ENCODE data around the gene SRPK2. TPM values are rescaled to one million over a fixed set of nuclear protein-coding genes. Genes with fewer than 3 reads are reported as not detected.

Gene SRPK2
- polyA plus RNA-seq, 1 of the 3 experiments (the other 2 are of a cell fraction) = 15.4 TPM

- Histone ChIP-seq H3K9me2 (no peaks in the 10 kb centered on the region), H4K20me1 (ENCODE audit: insufficient read depth) (peaks cover 90% of the 10 kb centered on the region), H3K4me2 (no peak overlapping the region), H3K27ac (ENCODE audit: low read depth in 2 of 2, low read length in 1 of 2) (no peak overlapping the region), H3F3A (replicated peaks; ENCODE audit: insufficient read depth) (peaks cover 5% of the 10 kb centered on the region), H3K79me2 (ENCODE audit: insufficient read depth) (peaks cover 100% of the 10 kb centered on the region), H3K9me3 (no peaks in the 10 kb centered on the region), H2AFZ (ENCODE audit: low read depth) (no peak overlapping the region), H3K27me3 (ENCODE audit: insufficient read depth) (no peaks in the 10 kb centered on the region), H3K9ac (no peak overlapping the region), H3K4me3 (ENCODE audit: low read depth in 2 of 2, low read length in 1 of 2) (no peak overlapping the region), H3K36me3 (replicated peaks in 1 of 2; ENCODE audit: control insufficient read depth in 1 of 2, insufficient read depth in 2 of 2, low read length in 1 of 2) (no peaks in the 10 kb centered on the region), H3K4me1 (ENCODE audit: control insufficient read depth in 1 of 2, insufficient read depth in 2 of 2, low read depth in 1 of 2, low read length in 1 of 2) (0 out of 4 replicates have a peak, but pooled peaks cover 0 to 5% of the 10 kb centered on the region in 2 experiments)
- POLR2A ChIA-PET = interaction anchor here (0.6 kb wide), 1 partner anchor 219 kb away, joined by 5 read pairs; no protein-coding TSS in a partner anchor
- TF ChIP-seq RXRA (IDR thresholded peaks at IDR 0.05; ENCODE audit: borderline replicate concordance, low read depth) = no peak
- TF ChIP-seq FOXJ3 (CRISPR knock-in tag; IDR thresholded peaks at IDR 0.05) = no peak
- TF ChIP-seq PBX3 (IDR thresholded peaks at IDR 0.05) = no peak
- no peak for TF ChIP-seq MEF2A (IDR thresholded peaks at IDR 0.05; ENCODE audit: borderline replicate concordance, low read depth)
- TF ChIP-seq SMC3 (IDR thresholded peaks at IDR 0.05; ENCODE audit: low read depth, low read length) = no peak
- 93% methylated on average over 10 of the region's 10 CpGs for WGBS (ENCODE audit: low lambda C conversion rate)
- CTCF ChIA-PET = interaction anchor here (0.7 to 1.8 kb wide), 7 partner anchors 10 to 366 kb away, joined by 3 to 6 read pairs (median 4); no protein-coding TSS in a partner anchor
- no peak for DNase-seq
Observed at GRCh38 chr7:105346593-105347322, 42.0 kb downstream of the SRPK2 start.

GRCh38 chr7:105346138-105346537 lies 42.6 kb downstream of the SRPK2 start:
- Histone ChIP-seq H3K79me2 (ENCODE audit: insufficient read depth) (peaks cover 100% of the 10 kb centered on the region), H4K20me1 (ENCODE audit: insufficient read depth) (peaks cover 90% of the 10 kb centered on the region), H3K27me3 (ENCODE audit: insufficient read depth) (no peaks in the 10 kb centered on the region), H3K9me3 (no peaks in the 10 kb centered on the region), H3F3A (replicated peaks; ENCODE audit: insufficient read depth) (peaks cover 5% of the 10 kb centered on the region), H3K4me1 (ENCODE audit: control insufficient read depth in 1 of 2, insufficient read depth in 2 of 2, low read depth in 1 of 2, low read length in 1 of 2) (0 out of 4 replicates have a peak, but pooled peaks cover 0 to under 1% of the 10 kb centered on the region in 2 experiments), H3K27ac (ENCODE audit: low read depth in 2 of 2, low read length in 1 of 2) (no peak overlapping the region), H3K9ac (no peak overlapping the region), H3K4me3 (ENCODE audit: low read depth in 2 of 2, low read length in 1 of 2) (no peak overlapping the region), H2AFZ (ENCODE audit: low read depth) (no peak overlapping the region), H3K4me2 (no peak overlapping the region), H3K36me3 (replicated peaks in 1 of 2; ENCODE audit: control insufficient read depth in 1 of 2, insufficient read depth in 2 of 2, low read length in 1 of 2) (no peaks in the 10 kb centered on the region), H3K9me2 (no peaks in the 10 kb centered on the region)
- no peak for DNase-seq
- WGBS (ENCODE audit: low lambda C conversion rate) = 96% methylated on average over 2 of the region's 2 CpGs
- CTCF ChIA-PET = interaction anchor here (0.7 to 1.8 kb wide), 8 partner anchors 10 to 365 kb away, joined by 3 to 6 read pairs (median 4); no protein-coding TSS in a partner anchor
- POLR2A ChIA-PET = interaction anchor here (0.8 kb wide), 1 partner anchor 362 kb away, joined by 3 read pairs; no protein-coding TSS in a partner anchor
- TF ChIP-seq RCOR1 (IDR thresholded peaks at IDR 0.05; ENCODE audit: low read length) (no peak), MXI1 (IDR thresholded peaks at IDR 0.05; ENCODE audit: low read depth, low read length) (no peak), JUND (IDR thresholded peaks at IDR 0.05) (no peak), EP300 (IDR thresholded peaks at IDR 0.05; ENCODE audit: borderline replicate concordance in 1 of 2, low read depth in 1 of 2, low read length in 1 of 2) (no peak), FOSL2 (IDR thresholded peaks at IDR 0.05; ENCODE audit: borderline replicate concordance, low read depth) (no peak), ZBTB33 (IDR thresholded peaks at IDR 0.05; ENCODE audit: borderline replicate concordance, low read depth) (no peak), TCF12 (IDR thresholded peaks at IDR 0.05) (no peak), MAX (IDR thresholded peaks at IDR 0.05; ENCODE audit: low read depth) (no peak), CHD2 (IDR thresholded peaks at IDR 0.05; ENCODE audit: low read length, partially characterized antibody) (no peak), MEF2A (IDR thresholded peaks at IDR 0.05; ENCODE audit: borderline replicate concordance, low read depth) (no peak), USF1 (IDR thresholded peaks at IDR 0.05; ENCODE audit: borderline replicate concordance, low read depth) (no peak), USF2 (IDR thresholded peaks at IDR 0.05; ENCODE audit: borderline replicate concordance, low read depth, low read length) (no peak), SIN3A (IDR thresholded peaks at IDR 0.05; ENCODE audit: borderline replicate concordance, low read depth, low read length) (no peak), RXRA (IDR thresholded peaks at IDR 0.05; ENCODE audit: borderline replicate concordance, low read depth) (no peak)

All from SK-N-SH (cell line).